DLD1 (cell line): Measurements from ENCODE around the gene SEC31B.

Experiments
- in situ Hi-C: cut with HindIII; loops from 2 replicates; pipeline ENCODE4 v1.10.0; 2017; ENCODE audit warnings: low sequenced_read_pairs

SEC31B gene

GRCh38 chr10:100502926-100503494 is 16.7 kb downstream of the SEC31B start:
- in situ Hi-C loops: loop anchor here (25.0 kb wide), 1 partner anchor 166 kb away; the partner anchor contains the start of genes PKD2L1 and SCD

DNA sequence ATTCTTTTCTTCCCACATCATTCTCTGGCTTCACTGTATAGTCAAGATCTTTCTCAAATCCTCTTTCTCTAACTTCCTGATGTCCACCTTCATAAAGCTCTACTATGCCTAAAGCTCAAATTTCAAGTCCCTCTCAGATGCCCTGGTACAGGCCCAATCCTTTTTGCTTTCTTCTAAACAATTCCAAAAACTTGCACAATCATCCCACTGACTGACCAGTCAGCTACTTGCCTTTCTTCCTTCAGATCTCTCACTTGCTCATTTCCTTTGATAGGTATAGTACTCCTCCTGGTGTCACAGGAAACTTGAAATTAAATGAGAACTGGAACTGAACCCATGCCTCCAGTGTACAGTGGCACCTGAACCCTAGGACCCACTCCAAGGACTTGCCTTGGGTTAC is 18.2 kb downstream of the SEC31B start:
- in situ Hi-C loops: loop anchor here (25.0 kb wide), 1 partner anchor 164 kb away; the partner anchor contains the start of genes PKD2L1 and SCD

GRCh38 chr10:100498059-100498458 is 21.6 kb downstream of the SEC31B start:
- in situ Hi-C loops: no loop called here

DNA sequence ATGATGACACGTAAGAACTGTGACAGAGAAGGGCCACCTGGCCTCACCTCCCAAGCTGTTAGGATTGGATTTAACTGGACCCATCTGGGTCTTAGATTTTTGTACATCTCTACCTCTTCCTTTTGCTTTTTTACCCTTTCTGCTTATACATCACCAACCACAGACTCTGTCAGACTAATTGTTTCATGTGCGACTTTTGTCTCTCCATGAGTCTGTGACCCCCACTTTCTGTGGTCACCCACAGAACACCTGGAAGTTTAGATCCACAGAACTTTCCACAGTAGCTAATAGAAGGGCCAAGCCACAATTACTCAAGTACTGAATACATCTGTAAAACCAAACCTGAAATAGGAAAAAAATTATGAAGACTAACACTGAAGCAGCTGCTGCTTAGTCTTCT is 23.1 kb downstream of the SEC31B start:
- in situ Hi-C loops: no loop called here

- in situ Hi-C loops: no loop called here
Observed at GRCh38 chr10:100490531-100490930, 29.1 kb downstream of the SEC31B start.

DNA sequence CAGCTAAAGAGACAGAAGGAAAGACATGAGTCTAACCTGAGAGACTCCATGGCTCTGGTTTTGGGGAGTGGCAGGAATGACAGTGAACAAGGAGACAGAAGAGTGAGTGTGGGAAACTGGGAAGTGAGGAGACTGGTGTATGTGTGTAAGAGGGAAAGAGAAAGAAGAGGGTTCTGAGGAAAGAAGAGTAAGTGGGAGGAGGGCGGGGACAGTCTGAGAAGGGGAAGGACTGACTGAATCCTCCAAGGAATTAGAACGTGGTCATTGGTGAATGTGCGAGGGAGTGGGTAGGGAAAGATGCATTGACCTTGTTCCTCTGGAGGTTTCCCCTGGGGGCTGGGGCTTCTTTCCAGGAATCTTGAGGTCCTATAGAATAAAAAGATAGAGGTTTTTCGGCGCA is 30.3 kb downstream of the SEC31B start:
- in situ Hi-C loops: no loop called here

DNA sequence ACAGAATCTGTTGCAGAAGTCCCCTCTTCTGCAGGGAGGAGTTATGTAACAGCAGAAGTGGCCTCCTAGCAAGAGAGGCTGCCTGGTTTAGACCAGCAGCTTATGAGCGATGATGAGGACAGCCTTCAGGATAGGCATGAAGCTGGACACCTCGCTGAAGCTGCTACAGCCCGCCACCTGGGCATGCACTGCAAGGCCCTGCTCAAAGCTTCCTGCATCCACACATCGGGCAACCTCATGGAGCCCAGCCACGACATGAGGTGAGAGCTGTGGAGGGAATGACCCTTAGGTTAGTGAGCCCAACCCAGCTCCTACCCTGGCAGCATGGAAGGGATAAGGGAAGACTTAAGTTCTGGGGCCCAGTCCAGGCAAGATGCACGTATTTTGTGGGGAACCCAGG is 32.1 kb downstream of the SEC31B start:
- in situ Hi-C loops: no loop called here

GRCh38 chr10:100485801-100486495 is 33.7 kb downstream of the SEC31B start:
- in situ Hi-C loops: no loop called here

DNA sequence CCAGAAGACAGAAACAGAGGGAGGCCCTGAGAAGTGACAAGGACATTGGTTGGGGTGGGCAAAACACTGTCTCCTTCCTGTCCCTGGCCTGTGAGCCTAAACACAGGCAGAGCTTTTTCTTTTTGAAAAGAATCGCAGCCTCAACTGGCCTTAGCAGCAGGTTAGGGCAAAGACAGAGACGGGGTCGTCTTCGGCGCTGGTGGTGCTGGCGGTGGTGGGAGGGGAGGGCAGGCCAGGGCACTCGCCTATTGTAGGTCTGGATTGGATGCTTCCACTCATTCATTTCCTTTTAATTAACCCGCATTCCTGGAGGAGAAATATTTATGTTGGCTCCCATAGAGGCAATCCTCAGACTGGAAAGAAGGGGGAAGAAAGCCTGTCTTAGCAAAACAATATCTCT is 34.3 kb downstream of the SEC31B start:
- in situ Hi-C loops: no loop called here

DNA sequence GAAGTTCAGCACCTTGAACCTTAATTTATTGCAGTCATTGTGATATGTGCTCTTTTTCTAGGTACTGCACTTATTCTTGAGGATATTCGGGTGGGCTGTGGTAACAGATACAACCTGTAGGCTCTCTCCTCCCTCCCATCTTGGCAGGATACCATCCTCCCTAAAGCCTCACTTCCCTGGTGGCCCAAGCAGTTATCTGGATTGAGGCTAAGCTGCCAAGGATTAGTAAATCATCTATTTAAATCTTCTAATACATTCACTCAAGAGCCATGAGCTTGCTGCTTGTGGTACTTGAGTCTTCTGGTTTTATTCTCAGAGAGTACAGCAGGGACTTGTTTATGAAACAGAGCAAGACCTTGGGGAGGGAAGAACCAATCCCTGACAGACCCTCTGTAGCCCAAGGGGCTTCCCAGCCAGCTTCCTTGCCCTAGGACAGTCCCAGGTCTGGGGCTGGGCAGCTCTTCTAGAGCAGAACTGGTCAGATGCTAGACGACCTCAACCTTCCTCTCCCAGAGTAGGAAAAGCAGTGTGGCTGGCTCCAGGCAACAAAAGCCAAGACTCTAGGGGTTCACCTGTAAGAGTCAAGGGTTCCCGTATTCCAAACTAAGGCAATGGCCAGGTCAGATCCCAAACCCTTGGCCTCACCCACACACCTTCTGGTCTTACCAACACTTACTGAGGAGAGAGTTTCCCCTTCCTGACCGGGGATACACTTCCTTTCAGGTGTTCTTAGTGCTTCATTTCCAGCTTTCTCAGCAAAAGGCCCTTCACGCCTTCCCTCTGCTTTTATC is 35.6 kb downstream of the SEC31B start:
- in situ Hi-C loops: no loop called here

- in situ Hi-C loops: no loop called here
Observed at GRCh38 chr10:100482834-100483185, 36.9 kb downstream of the SEC31B start.

- in situ Hi-C loops: no loop called here
Observed at GRCh38 chr10:100482181-100482833, 37.4 kb downstream of the SEC31B start.

- in situ Hi-C loops: no loop called here
Observed at GRCh38 chr10:100481462-100482081, 38.1 kb downstream of the SEC31B start.

DNA sequence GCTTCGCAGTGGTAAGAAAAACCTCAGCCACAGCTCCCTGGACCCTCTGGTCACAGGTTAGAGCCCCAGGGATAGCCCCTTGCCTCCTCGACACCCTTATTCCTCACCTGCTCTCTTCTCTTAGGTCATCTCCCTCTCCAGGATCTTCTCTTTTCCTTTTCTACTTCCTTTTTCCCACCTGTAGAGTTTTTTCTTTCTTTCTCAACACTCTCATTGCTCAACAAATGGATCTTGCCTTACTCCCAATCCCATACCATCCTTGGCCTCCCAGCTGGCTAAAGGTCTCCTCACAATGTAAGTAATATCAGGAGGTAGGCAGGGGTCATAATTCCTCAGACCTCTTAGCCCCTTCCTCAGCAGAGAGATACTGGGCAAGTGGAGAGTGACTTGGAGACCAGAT is 39.7 kb downstream of the SEC31B start:
- in situ Hi-C loops: no loop called here

DNA sequence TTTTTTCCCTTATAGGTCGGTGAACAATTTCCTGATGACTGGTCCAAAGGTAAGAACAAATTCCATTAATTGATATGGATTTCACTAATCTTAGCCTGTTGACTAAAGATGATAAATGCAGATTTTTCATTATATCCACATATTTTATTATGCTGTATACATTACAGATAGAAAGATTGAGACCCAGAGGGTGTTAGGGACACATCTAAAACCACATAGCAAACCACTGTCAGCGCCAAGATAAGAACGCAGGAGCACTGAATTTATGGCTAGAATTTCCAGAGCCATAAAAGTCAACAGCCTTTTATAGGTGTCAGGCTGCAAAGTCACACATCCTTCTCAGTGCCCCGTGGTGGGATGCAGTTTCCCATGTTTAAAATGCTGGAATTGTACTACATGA is 40.6 kb downstream of the SEC31B start:
- in situ Hi-C loops: no loop called here

DNA sequence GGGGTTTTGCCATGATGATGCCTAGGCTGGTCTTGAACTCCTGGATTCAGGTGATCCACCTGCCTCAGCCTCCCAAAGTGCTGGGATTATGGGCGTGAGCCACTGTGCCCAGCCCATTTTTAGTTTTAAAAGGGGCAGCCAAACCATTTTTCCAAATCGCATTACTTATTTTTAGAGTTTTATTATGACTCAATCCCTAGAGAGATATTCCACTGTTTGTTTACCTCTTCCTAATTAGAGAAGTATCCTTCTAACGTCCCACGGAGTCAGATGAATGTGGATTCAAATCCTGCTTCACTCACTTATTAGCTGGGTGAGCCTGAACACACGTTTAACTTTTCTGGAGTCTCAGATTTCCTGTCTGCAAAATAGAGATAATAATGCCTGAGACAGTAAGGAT is 41.7 kb downstream of the SEC31B start:
- in situ Hi-C loops: no loop called here

DNA sequence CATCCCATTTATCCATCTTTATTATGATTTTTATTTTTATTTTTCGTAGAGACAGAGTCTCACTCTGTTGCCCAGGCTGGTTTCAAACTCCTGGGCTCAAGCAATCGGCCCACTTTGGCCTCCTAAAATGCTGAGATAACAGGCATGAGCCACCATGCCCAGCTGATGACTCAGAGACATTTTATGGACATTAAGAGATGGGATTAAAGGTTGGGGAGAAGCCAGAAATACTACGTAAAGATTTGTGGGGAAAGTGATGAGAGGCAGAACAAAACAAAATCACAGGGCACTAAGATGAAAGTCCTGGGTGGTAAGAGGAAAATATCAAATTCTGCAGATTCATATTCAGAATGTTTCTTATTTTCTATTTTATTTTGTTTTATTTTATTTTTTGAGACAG is 49.3 kb downstream of the SEC31B start:
- in situ Hi-C loops: no loop called here

DNA sequence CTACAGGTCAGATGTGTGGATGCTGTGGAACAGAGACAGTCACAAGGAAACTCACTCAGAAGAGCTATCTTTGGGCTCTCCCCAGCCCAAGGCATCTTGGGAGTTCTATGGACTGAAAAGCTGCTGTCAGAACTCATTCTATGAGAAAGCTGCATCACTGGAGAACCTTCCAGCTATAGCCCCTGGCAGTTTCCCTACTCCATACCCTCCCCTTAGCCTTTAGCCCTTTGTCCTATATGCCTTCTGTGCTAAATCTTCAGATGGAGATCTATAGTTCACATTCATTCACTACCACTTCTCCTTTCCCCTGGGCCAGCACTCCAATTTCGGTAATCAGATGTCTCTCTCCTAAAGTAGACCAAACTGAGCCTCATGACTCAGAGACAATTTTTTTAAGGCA is 49.9 kb downstream of the SEC31B start:
- in situ Hi-C loops: no loop called here

- in situ Hi-C loops: no loop called here
Observed at GRCh38 chr10:100468978-100469377, 50.7 kb downstream of the SEC31B start.

DNA sequence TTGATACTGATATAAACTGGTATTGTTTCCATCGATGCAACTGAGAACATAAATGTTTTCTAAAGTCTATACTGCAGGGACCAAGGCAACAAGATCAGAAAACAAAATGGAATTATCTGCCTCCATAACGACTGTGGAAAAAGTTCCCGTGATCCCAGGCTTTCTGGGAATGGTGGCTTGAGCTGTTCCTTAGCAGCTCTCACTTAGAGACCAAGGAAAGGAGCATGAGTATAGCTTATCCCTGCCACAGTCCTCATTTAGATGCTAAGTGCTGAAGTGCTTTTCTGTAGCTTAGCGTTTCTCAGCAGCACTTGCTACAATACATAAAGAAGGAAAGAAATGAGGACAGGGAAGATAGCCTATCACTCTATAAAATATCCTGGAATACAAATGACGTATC is 51.3 kb downstream of the SEC31B start:
- in situ Hi-C loops: no loop called here

DNA sequence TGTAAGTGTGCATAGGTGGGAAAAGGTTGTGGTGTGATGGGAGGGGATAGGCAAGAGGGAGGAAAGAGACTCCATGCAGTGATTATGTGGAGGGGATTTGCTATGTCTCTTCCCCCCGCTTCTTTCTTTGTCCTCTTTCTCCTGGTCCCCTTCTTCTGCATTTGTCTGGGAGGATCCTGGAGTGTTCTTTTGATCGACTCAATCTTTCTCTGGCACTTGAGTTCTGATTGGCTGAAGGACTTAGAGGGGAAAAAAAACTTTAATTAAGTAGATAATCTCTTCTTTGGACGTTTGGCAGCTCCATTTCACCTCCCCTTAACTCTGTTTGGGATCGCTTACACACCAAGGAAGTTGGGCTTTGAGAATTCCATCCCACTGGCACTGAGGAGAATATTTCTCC is 57.0 kb downstream of the SEC31B start, which contains the start of gene WNT8B:
TSS of gene WNT8B (plus strand) at position 301 of the 400 bp plus-strand sequence. CDS start 160 bp downstream, outside the sequence.
- in situ Hi-C loops: no loop called here
